Right lobe of liver (tissue), 4 donors: ENCODE results near the gene SKIC3.

ENCODE experiments used
- CTCF ChIP-seq, 4 donors: fragments of 200-600 bp in 3 of 4; fragments of 450-650 bp in 1 of 4; IDR thresholded peaks; one replicate each; pipeline versions ENCODE4 v1.5.1 to v1.8.0; 2016 to 2022; ENCODE audit warnings: antibody characterized with exemption in 4 of 4, mild to moderate bottlenecking in 2 of 4
- POLR2A ChIP-seq: fragments of 450-650 bp; IDR thresholded peaks from one replicate; pipeline ENCODE4 v1.6.1; 2017; ENCODE audit warnings: antibody characterized with exemption, mild to moderate bottlenecking
- donor health status: DM: no; HTN: no; CAD: no.
- donor health status: DM: no; HTN: no; CAD: no.
- donor health status: DM: no; HTN: yes; CAD: no.

GRCh38 chr5:95533761-95534160 lies 21.0 kb downstream of the SKIC3 start:
- TF ChIP-seq CTCF (IDR thresholded peaks at IDR 0.05): no peak
- TF ChIP-seq POLR2A: no peak
